CD4-positive, alpha-beta T cell treated with Interleukin-17A for 4 hours (primary cell): ENCODE results near the gene GPR78.

Experiments used
- DNase-seq: peaks from one replicate; pipeline ENCODE4 v3.0.0-alpha.2; 2020; ENCODE audit warnings: mixed read lengths

The GPR78 gene

GRCh38 chr4:8601086-8601485 is 20.9 kb downstream of the GPR78 start:
- no peak for DNase-seq

DNA sequence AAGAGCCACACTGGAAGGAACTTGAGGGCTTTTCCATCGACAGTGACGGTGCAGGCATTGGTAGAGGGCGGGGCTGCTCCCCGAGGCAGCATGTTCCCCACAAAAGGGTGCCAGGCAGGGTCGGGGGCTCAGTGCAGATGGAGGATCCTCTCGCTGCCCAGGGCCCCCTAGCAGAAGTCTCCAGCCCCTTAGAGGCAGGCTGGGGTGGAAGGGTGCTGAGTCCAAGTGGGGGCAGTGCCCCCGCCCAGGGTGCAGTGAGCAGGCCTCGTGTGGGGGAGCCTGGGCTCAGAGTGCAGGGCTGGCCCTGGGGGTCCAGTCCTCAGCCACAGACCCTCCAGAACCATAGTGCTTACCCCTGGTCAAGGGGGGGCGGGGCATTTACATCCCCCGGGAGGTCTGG is 21.4 kb downstream of the GPR78 start:
- DNase-seq, result no peak

GRCh38 chr4:8602686-8603430 is 22.7 kb downstream of the GPR78 start:
- no peak for DNase-seq

- DNase-seq, result no peak
Measured at GRCh38 chr4:8603931-8604330, 23.7 kb downstream of the GPR78 start.

GRCh38 chr4:8605289-8605688 is 25.1 kb downstream of the GPR78 start:
- DNase-seq, result no peak

- no peak for DNase-seq
Measured at GRCh38 chr4:8606476-8606875, 26.3 kb downstream of the GPR78 start.

GRCh38 chr4:8606966-8607365 is 26.8 kb downstream of the GPR78 start:
- no peak for DNase-seq

GRCh38 chr4:8607603-8608481 is 27.6 kb downstream of the GPR78 start:
- peak; percentile 40 for DNase-seq

- DNase-seq, result no peak
Measured at GRCh38 chr4:8608714-8609391, 28.7 kb downstream of the GPR78 start.

- no peak for DNase-seq
Measured at GRCh38 chr4:8609406-8609805, 29.2 kb downstream of the GPR78 start.

DNA sequence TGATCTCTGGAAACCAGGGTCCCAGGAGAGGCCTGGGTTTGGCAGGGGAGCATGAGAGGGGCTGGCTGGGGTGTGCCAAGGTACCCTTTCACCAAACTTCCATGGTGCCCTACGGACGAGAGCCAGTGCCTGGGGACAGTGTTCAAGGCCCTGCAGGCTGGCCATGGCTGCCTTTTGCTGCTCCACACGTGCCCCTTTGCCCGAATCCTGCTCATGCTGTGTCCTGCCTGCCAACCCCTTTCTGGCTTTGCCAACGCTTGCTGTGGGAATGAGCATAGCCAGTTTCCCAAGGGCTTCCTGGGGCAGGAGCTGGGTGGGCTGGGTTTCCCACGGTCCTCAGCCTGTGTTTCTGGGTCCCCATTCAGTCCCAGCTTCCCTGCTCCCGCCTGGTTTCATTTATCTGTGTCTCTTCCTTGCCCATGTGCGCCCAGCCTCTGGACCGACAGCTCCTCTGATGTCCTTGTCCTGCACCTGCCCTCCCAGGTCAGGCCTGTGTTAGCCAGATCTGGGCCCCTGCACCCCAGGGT is 29.7 kb downstream of the GPR78 start:
- no peak for DNase-seq

GRCh38 chr4:8610858-8611616 is 30.8 kb downstream of the GPR78 start:
- DNase-seq, result no peak

DNA sequence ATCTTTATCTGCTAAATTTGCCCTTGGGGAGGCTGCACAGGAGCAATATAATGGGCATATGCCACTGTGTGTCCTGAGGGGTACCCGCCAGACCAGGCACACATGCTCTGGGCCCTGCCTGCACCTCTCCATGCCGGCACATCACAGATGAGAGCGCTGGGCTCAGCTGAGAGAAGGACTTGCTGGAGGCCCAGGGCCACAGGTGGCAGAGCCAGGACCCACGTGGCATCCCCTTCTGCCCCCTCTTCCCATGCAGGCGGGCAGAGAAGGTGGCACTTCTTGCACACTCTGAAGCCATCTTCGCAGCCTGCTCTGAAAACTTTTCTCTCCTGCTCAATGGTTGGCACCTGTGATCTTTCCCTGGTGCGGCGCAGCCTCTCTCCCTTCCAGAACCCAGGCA is 32.5 kb downstream of the GPR78 start:
- DNase-seq, result no peak

DNA sequence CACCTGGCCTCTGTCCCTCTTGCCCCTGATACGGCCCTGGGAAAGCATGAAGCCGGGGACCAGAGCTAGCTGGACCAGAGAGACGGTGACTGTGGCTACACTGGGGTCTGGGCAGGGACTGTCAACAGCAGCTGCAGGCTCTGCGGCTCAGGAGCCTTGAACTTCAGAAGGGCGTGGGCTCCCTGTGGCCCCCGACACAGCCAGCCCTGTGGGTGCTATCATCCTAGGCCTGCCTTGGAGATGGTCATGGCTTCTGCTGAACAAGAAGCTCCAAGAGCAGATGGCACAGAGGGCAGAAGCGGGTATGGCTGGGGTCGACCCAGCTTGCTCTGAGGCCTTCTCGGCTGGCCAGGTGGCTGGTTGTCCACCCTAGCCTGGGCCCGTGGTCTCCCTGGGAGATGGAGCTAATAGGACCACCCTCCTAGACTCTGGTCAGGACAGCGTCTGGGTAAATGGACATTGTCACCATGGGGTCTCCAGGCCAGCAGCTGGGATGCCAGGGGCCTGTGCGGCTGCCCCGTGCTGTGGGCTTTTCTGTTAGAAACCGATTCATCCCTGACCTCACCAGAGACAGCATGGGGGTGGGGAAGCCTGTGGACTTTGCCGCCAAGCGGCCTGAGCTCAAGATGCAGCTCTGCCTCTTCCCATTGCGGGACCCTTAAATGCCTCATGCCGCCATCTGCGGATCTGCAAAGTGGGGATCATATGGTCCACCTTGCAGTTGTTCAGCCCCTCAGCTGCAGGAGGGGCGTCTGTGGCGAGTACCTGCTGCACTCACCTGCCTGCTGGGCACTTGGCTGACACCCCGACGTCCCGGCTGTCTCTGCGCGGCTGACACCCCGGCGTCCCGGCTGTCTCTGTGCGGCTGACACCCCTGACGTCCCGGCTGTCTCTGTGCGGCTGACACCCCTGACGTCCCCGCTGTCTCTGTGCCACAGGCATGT is 33.5 kb downstream of the GPR78 start:
- DNase-seq, result no peak

DNA sequence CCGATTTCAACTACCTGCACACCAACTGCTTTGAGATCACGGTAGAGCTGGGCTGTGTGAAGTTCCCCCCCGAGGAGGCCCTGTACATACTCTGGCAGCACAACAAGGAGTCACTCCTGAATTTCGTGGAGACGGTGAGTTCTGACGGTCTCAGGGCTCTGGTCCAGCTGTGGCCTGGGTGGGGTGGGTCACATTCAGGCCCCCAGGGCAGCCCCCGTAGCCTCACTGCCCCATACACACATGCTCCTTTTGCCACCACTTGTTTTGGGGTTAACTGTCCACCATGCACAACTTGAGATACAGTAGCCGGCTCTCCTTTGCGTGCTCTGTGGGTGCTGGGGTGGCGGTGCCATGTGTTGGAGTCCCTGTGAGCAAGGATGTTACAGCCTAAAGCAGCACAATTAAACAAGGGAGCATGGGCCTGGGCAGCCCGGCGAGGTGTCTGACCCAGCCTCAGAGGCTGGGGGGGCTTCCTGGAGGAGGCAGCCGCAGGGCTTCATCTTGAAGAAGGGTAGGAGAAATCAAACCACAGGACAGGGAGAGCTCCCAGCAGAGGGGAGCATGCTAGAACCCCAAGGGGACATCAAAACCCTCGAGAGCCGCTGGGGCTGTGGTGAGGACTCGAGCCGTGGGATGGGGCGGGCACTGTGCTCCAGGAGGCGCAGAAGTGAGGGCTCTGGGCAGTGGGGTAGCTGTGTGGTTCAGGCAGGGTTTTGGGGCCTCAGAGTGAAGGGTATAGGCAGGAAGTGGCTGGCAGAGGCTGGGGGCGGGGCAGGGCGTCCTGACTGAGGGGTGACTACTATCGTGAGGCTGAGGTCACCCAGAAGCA is 34.4 kb downstream of the GPR78 start:
- DNase-seq, result no peak

DNA sequence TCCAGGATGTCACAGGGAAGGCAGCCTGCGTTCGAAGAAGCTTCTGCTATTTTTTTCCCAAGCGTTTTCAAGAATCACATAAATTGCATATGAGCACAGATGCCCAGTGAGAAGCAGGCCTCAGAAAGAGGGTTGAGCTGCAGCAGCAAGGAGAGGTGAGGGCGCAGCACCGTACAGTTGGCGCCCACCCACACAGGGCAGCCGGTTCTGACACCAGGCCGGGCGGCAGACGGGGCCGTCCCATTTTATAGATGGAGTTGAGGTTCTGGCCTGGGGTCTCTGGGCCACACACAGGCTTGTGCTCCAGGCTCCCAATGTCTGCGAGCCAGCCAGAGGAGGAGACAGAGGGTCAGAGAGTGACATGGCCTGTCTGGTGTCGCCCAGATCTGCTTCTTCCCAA is 35.2 kb downstream of the GPR78 start:
- DNase-seq, result no peak

DNA sequence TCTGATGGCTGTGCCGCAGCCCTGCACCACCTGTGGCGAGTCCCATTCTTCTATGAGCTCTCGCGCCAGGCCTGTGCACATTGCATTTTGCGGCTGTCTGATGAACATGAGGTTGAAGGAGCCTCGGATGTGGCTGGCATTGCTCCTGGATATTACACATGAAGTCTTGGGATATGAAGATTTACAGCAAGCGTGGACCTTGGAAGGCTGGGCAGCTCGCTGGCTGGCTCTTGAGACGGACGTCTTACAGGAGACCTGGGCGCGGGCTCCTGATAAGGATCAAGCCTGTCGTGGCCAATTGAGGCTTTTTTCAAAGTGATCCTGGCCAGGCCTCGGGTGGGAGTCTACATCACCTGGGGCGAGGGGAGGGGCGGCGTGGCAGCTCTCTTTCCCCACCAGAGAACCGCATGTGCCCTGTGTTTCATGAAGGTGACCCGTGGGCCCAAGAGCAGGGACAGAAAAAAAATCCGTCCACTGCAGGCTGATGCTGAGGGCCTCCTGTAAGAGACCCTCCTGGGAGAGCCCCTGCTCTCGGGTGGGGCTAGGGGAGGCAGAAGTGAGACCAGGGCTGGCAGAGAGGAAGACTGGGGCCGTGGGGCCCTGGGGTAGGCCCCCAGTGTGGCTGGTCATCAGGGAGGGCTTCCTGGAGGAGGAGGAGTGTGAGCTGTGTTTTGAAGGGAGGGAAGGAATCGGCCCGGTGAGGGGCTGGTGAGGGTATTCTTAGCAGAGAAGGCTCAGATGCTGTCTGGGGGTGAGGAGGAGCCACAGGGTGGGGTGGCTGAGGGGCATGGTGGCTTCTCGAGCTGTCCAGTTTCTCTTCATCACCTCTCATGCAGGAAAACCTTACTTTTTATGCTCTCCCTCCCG is 36.0 kb downstream of the GPR78 start:
- no peak for DNase-seq

GRCh38 chr4:8616831-8617230 is 36.6 kb downstream of the GPR78 start:
- DNase-seq, result no peak

DNA sequence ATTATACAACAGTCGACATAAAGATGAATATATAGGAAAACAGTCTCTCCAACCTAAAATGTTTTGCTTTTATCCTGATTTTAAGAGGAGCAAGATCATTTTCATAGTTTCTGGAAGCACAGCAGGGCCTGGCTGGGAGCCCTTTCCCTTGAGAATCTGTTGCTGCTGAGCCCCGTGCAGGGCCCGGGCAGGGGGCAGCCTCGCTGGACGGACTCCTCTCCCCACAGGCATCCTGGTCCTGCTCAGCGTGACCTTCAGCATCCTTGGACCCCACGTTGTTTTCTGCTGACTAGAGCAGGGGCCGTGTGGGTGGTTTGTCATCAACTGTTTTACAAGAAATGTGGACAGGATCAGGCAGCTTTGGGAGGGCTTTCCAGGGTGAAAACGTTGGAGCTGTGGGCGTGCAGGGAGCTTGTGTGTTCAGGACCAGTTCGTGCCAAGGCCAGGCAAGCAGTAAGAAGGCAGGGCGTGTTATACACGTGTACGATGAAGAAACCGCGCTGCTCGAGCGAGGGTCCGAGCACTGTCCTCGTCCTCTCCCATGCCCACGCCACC is 37.4 kb downstream of the GPR78 start:
- no peak for DNase-seq
